HG03432 (cell line): ENCODE results near the gene SHTN1.

ENCODE experiments used
- ATAC-seq: cut with Tn5 transposase; IDR thresholded peaks from one replicate; pipeline ENCODE4 v1.9.1; 2021; ENCODE audit warnings: mild to moderate bottlenecking, moderate library complexity; ENCODE audit not compliant: unreplicated experiment

The SHTN1 gene

GRCh38 chr10:117005026-117005526 lies at the start of gene SHTN1:
Gene SHTN1 (minus strand): TSS chr10:117005187. CDS start chr10:117005079, 108 bp downstream.
- ATAC-seq = peak; percentile 53

- no peak for ATAC-seq
Measured at GRCh38 chr10:117053482-117053881, 48.5 kb upstream of the SHTN1 start.

DNA sequence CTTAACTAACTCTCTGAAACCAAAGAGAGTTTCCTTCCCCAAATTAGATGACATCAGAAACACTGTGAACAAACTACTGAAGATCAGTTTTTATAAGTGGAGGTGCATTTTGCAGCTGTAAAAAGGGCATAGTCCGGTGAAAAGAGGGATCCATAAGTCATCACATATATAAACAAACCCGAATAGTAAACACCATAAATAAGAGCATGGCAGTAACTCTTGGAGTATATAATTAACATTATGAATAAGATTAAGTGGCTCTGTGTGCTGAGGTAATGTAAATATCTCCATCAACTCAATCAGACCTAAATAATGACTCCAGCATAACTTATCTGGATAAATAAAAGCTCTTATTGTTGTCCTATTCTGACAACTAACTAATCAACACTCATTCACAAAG lies 43.0 kb upstream of the SHTN1 start:
- ATAC-seq = no peak

DNA sequence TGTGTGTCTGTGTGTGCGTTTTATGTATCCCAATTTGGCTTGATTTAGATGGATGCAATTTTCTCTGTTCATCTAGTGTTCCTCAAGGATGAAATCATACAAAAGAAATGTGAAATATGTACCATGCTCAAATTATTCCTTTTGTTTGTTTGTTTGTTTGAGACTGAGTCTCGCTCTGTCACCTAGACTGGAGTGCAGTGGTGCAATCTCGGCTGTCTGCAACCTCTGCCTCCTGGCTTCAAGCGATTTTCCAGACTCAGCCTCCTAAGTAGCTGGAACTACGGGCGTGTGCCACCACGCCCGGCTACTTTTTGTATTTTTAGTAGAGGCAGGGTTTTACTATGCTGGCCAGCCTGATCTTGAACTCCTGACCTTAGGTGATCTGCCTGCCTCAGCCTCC lies 11.3 kb upstream of the SHTN1 start:
- ATAC-seq = no peak

- ATAC-seq = no peak
Measured at GRCh38 chr10:117014835-117015234, 9.8 kb upstream of the SHTN1 start.

DNA sequence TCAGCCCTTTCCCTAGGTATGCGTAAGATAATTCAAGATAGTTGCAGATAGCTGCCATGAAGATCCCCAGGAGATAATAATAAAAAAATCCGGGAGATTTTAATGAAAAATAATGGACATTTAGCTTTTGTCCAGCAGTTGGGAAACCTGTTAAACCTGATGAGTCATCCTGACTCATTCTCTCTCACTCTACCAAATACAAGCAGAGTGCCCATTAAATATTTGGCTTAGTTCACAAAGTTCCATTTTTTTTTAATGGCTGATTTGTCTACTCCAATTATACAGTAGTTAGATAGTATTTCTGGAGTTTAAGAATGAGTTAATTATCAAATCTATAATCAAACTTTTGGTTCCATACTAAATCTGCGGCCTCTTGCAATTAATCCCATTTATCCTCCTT lies 2.1 kb upstream of the SHTN1 start:
- no peak for ATAC-seq

DNA sequence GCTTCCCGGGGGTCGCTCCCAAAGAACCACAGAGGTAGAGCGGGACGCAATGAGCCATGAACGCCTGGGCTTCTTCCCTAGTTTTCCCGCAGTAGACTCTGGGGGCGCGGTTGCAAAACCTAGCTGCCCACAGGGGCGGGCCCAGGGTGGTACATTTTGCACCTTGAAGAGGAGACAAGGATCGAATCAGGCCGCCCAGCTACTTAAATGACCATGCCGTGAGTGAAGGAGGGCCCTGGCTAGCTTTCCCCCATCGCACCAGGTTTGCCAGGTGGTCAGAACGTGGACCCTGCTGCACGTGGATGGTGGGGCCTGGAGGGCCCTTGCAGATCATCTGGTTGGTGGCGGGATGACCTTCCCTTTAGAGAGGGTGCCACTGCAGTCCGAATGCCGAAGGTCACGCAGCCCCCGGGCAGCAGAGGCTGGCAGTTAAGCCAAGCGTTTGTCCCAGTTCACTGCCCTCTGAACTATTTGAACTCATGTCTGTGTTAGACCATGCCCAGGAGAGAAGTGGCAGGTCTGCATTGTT lies 604 bp upstream of the SHTN1 start:
- ATAC-seq = no peak

- ATAC-seq = peak; percentile 67
Measured at GRCh38 chr10:117004227-117005025, 561 bp downstream of the SHTN1 start.

- no peak for ATAC-seq
Measured at GRCh38 chr10:117003336-117003735, 1.7 kb downstream of the SHTN1 start.

DNA sequence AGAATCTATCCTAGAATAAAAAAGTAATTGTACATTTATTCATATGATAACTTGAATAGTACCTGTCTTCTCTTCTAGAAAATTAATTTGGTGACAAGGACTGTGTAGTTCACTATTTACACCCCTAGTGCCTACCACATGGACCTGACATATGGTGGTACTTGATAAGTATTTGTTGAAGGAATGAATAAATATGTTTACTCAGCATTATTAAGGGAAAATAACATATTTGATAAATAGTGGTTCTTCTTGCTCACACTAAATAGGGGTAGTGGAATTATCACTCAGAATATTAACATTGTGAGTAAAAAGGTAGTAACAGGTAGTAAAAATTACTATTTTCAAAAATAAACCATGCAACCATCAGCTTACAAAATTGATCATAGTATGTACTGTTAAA lies 2.8 kb downstream of the SHTN1 start:
- no peak for ATAC-seq

DNA sequence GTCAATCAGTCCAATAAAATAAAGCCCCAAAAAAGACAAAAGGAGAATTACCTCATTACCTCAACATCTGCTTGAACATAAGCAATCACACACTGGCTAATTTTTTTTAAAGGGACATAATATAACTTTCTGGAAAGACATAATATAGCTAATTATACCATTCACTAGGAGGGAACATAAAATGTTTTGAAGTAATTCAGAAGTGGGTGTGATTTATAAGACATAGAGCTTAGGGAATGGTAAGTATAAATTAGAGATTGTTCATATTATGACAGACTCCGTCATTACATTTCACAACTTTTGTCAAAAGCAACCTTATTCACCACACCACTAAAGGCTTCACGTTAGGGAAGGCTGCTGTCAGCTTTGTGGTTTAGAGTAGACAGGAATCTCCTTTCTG lies 3.8 kb downstream of the SHTN1 start:
- ATAC-seq = no peak

- no peak for ATAC-seq
Measured at GRCh38 chr10:117000580-117000979, 4.4 kb downstream of the SHTN1 start.

- no peak for ATAC-seq
Measured at GRCh38 chr10:116998172-116998571, 6.8 kb downstream of the SHTN1 start.

GRCh38 chr10:116997015-116997414 lies 8.0 kb downstream of the SHTN1 start:
- no peak for ATAC-seq

DNA sequence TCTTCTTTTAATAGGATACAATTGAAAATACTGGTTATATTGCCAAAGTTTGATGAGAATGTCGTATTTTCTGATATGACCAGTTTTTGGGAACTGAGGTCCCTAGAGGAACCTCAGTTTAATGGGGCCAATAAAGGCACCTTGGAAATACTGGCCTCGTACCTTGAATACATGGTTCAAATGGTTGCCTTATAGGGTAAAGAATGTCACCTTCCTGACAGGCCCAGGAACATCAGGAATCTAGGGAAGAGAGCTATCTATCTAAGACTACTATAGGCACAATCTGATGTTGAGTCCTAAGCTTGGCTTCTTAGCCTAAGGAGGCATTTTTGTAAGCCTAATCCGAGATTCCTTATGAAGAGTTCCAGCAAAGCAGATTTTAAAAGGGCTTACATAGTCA lies 9.3 kb downstream of the SHTN1 start:
- ATAC-seq = no peak

- no peak for ATAC-seq
Measured at GRCh38 chr10:116994113-116994890, 10.7 kb downstream of the SHTN1 start.

DNA sequence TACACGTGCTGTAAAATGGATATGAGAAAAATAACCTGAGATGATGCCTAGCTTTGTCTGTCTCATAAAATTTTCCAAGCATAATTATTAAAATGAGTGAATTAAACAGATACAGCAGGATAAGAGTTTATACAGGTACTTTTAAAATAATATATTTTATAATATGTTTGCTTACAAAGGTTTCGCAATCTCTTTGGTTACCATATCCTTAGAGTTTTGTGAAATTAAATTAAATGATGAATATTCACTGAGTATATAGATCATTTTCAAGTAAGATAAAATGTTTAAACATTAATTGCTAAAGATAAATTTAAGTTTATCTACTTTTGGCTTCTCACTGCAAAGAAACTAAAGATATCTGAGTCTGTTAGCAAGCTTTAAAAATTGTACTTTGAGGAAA lies 11.4 kb downstream of the SHTN1 start:
- no peak for ATAC-seq

- no peak for ATAC-seq
Measured at GRCh38 chr10:116992183-116992582, 12.8 kb downstream of the SHTN1 start.

DNA sequence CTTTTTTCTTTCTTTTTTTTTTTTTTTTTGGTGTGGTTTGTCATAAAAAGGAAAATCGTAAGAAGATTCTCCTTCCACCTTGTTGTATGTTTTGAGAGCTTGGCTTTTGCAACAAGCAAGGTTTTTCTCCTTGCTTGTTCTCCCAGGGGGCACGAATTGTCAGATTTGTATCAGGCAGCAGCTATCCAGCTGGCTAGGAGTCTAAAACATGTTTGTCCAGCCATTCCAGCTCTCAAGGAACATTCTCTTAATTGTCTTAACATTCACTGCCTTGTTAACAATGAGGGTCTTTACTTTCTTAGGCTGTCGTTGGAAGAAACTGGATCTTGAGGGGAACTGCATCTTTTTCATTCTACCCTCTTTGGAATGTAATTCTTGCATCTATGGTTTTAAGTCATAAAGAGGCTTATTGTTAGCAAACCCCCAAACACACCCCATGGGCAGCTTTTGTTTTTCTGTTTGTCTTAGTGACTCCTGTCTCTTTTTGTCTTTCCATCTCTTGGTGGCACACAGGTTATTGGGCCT lies 14.6 kb downstream of the SHTN1 start:
- no peak for ATAC-seq

DNA sequence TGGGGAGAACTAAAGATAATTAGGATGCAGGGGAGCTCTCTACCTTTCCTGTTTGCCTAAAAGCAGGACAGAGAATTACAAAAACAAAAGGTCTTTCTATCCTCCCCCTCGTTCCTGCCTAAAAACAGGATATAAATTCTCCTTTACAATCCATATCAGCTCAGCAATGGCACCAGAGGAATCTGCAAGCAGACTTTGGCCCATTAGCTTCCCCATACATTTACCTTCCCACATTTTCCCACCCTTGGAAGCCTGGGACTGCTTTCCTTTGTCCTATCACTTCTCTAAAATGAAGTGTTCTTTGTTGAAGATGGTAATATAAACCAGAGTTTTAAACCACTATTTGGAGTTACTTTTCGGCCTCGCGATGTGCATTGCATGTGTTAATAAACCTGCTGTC lies 15.5 kb downstream of the SHTN1 start:
- ATAC-seq = no peak

DNA sequence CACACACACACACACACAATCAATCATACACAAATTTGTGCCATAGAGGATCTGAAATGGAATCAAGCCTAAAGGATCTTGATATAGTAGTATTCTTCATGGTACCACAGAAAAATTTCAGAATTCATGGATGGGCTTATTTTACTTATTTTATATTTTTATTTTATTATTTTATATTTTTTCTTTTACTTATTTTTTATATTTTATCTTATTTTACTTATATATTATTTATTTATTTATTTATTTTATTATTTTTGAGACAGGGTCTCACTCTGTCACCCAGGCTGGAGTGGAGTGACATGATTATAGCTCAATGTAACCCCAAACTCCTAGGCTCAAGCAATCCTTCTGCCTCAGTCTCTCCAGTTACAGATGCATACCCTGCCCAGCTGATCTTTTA lies 16.7 kb downstream of the SHTN1 start:
- no peak for ATAC-seq

- no peak for ATAC-seq
Measured at GRCh38 chr10:116985611-116986010, 19.4 kb downstream of the SHTN1 start.
